SK-N-SH (cell line): Measurements from ENCODE around the gene COCH.
"Not testable (repeated sequence)": the region's sequence is repeated elsewhere in the genome, so short reads cannot be mapped to it uniquely, and the experiment has no call there.

Experiments
- CTCF ChIP-seq: fragments of 200-600 bp; sonication (generic); IDR thresholded peaks from 2 replicates; pipeline ENCODE4 v1.6.1; 2017; ENCODE audit warnings: antibody characterized with exemption, mild to moderate bottlenecking, moderate library complexity
- MXI1 ChIP-seq: IDR thresholded peaks from 2 replicates; pipeline ENCODE4 v1.6.1; 2012; ENCODE audit warnings: mild to moderate bottlenecking, low read depth, low read length, improper control_type of control experiment
- POLR2AphosphoS5 ChIP-seq: IDR thresholded peaks from 2 replicates; pipeline ENCODE4 v1.6.1; 2012; ENCODE audit warnings: low read depth, low read length
- RAD21 ChIP-seq: IDR thresholded peaks from 2 replicates; pipeline ENCODE4 v1.6.1; 2012; ENCODE audit warnings: mild to moderate bottlenecking, low read length
- RFX5 ChIP-seq: IDR thresholded peaks from 2 replicates; pipeline ENCODE4 v1.6.1; 2012; ENCODE audit warnings: mild to moderate bottlenecking, improper control_type of control experiment, low read length

- not testable (repeated sequence) for TF ChIP-seq RFX5, RAD21, CTCF, POLR2AphosphoS5, MXI1
These were observed 59.6 kb downstream of the COCH start for GRCh38 chr14:30933937-30934336.
